RWPE2 (cell line): ENCODE results near the gene OR51E2.

Experiments
- ATAC-seq: fragments of 200-7000 bp; cut with Tn5 transposase; 3 replicates; pipeline ENCODE4 v1.9.1; 2021; ENCODE audit warnings: low read depth
- DNase-seq: peaks from one replicate; pipeline ENCODE4 v3.0.0-alpha.2; 2020; ENCODE audit warnings: low spot score
- H3K27ac ChIP-seq: fragments of 450-650 bp; 2 replicates; pipeline ENCODE4 v1.5.1; 2017; ENCODE audit warnings: mild to moderate bottlenecking; ENCODE audit not compliant: poor library complexity, severe bottlenecking
- H3K27me3 ChIP-seq: fragments of 250-450 bp; sonication (Bioruptor Pico); 2 replicates; pipeline ENCODE4 v1.5.1; 2021; ENCODE audit warnings: mild to moderate bottlenecking, moderate library complexity; ENCODE audit not compliant: insufficient read depth, poor library complexity, severe bottlenecking
- H3K36me3 ChIP-seq: fragments of 250-450 bp; sonication (Bioruptor Pico); 2 replicates; pipeline ENCODE4 v1.5.1; 2020; ENCODE audit warnings: low read depth, mild to moderate bottlenecking, moderate library complexity
- H3K4me1 ChIP-seq: fragments of 250-450 bp; sonication (Bioruptor Pico); 2 replicates; pipeline ENCODE4 v1.5.1; 2021; ENCODE audit warnings: mild to moderate bottlenecking, moderate library complexity; ENCODE audit not compliant: insufficient read depth, poor library complexity, severe bottlenecking
- H3K4me3 ChIP-seq: fragments of 250-450 bp; sonication (Bioruptor Pico); 2 replicates; pipeline ENCODE4 v1.5.1; 2021; ENCODE audit warnings: mild to moderate bottlenecking, moderate library complexity; ENCODE audit not compliant: severe bottlenecking
- H3K9me3 ChIP-seq: fragments of 250-450 bp; sonication (Bioruptor Pico); 2 replicates; pipeline ENCODE4 v1.5.1; 2021; ENCODE audit warnings: mild to moderate bottlenecking, moderate library complexity; ENCODE audit not compliant: severe bottlenecking
- CTCF ChIP-seq: fragments of 450-650 bp; IDR thresholded peaks from one replicate; pipeline ENCODE4 v1.5.1; 2017; ENCODE audit warnings: mild to moderate bottlenecking, moderate library complexity; ENCODE audit not compliant: poor library complexity, severe bottlenecking

Gene OR51E2

DNA sequence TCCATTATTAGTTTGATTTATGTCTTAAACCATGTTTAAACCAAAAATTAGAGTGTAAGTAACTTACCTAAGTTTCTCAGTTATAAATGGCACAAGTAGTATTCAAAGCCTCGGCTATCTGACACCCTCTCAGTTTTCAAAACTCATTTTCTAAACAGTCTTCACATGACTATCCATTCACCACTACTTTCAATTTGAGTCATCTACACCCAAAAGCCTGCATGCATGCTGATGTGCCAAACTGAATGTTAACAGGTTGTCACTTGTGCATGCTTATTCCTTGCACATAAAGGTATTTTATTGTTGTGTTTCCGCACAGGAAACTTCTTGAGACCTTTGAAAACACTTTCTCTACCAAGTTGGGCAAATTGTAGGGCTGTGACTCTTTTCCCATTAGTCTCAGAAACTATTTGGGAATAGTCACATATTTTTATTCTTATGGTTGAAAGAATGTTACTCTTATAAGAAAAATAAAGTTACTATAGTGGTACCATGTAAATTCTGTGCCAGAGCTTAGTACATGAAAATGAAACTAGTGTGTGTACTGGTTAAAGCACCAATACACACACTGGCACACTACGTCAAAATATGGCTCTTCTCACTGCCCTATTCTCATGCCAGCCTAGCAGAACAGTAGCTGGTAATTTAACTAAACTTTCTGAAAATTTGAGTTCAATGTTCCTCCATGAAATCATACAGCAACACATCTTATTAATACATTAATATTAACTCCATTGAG is 2.2 kb upstream of the OR51E2 start:
- no peak overlapping the region for H3K4me3 ChIP-seq
- H3K27ac ChIP-seq, result no peak overlapping the region
- DNase-seq, result no peak
- TF ChIP-seq CTCF, result no peak
- no peak for ATAC-seq
- no peaks in the 10 kb centered on the region for H3K27me3 ChIP-seq
- H3K36me3 ChIP-seq, result no peaks in the 10 kb centered on the region
- no peaks in the 10 kb centered on the region for H3K4me1 ChIP-seq
- H3K9me3 ChIP-seq, result no peaks in the 10 kb centered on the region

GRCh38 chr11:4695442-4695841 is 2.2 kb downstream of the OR51E2 start:
- H3K36me3 ChIP-seq, result no peaks in the 10 kb centered on the region
- no peaks in the 10 kb centered on the region for H3K27me3 ChIP-seq
- no peaks in the 10 kb centered on the region for H3K4me1 ChIP-seq
- H3K4me3 ChIP-seq, result no peak overlapping the region
- ATAC-seq (no peak), DNase-seq (no peak)
- H3K27ac ChIP-seq, result no peak overlapping the region
- no peaks in the 10 kb centered on the region for H3K9me3 ChIP-seq
- no peak for TF ChIP-seq CTCF

DNA sequence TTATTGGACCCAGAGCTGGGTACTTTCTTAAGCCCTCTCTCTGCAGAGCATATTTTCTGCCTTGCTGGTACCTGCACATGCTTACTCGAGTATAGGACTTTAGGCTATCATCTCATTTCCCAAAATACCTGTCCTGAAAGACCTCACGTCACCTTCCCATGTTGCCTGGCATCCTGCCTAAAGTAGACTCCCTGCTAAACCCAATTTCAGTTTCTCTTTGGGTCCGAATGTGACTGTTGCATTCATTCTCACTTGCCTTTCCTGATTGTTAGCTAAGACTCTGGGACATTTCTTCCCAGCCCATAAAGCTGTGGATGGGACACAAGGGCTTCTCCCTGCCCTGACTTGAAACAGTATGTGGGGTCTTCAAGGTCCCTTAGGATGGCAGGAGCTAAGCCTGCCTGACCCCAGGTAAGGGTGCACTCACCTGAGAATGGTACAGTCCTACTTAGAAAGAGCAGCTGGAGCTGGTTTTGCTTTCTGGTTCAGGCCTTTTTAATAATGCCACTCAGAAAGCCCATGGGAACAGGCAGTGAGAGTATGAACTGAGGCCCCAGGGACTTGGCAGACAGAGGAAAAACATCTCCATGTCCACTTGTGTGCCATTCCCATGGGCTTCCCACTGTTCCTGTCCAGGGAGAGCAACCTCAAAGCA is 12.9 kb downstream of the OR51E2 start:
- H3K36me3 ChIP-seq, result no peaks in the 10 kb centered on the region
- no peaks in the 10 kb centered on the region for H3K9me3 ChIP-seq
- ATAC-seq (no peak), DNase-seq (no peak)
- no peaks in the 10 kb centered on the region for H3K27me3 ChIP-seq
- no peaks in the 10 kb centered on the region for H3K4me1 ChIP-seq
- no peak overlapping the region for H3K27ac ChIP-seq
- no peak overlapping the region for H3K4me3 ChIP-seq
- TF ChIP-seq CTCF, result no peak

GRCh38 chr11:4682623-4683419 is 14.8 kb downstream of the OR51E2 start:
- TF ChIP-seq CTCF, result no peak
- Histone ChIP-seq H3K4me1 (no peaks in the 10 kb centered on the region), H3K36me3 (no peaks in the 10 kb centered on the region), H3K9me3 (no peaks in the 10 kb centered on the region), H3K4me3 (no peak overlapping the region), H3K27ac (no peak overlapping the region), H3K27me3 (no peaks in the 10 kb centered on the region)
- ATAC-seq (peak; percentile 64; the same call in 1 of the 3 replicates), DNase-seq (no peak)
